Hepatocyte (in vitro differentiated cells): Measurements from ENCODE around the gene SMTNL1. TPM values are rescaled to one million over a fixed set of nuclear protein-coding genes. Genes with fewer than 3 reads are reported as not detected.
A peak's percentile ranks its signal among the peaks of the same experiment; 100 is the strongest.

Experiments used
- DNase-seq: peaks from one replicate; pipeline ENCODE4 v3.0.0-alpha.2; 2016; ENCODE audit warnings: low spot score
- H2AFZ ChIP-seq: fragments of 200-600 bp; sonication (generic); 2 replicates; pipeline ENCODE4 v1.6.0; 2016; ENCODE audit warnings: antibody characterized with exemption, mild to moderate bottlenecking
- H3K27ac ChIP-seq: fragments of 200-600 bp; sonication (generic); 2 replicates; pipeline ENCODE4 v1.5.1; 2016; ENCODE audit warnings: mild to moderate bottlenecking
- H3K27me3 ChIP-seq: fragments of 200-600 bp; sonication (generic); 2 replicates; pipeline ENCODE4 v1.6.1; 2016
- H3K36me3 ChIP-seq: fragments of 200-600 bp; sonication (generic); replicated peaks from 2 replicates; pipeline ENCODE4 v1.5.1; 2016; ENCODE audit warnings: low read depth; ENCODE audit not compliant: insufficient read depth
- H3K4me1 ChIP-seq: fragments of 200-600 bp; sonication (generic); 2 replicates; pipeline ENCODE4 v1.5.1; 2016; ENCODE audit warnings: mild to moderate bottlenecking, moderate library complexity; ENCODE audit not compliant: insufficient read depth
- H3K4me2 ChIP-seq: fragments of 200-600 bp; sonication (generic); 2 replicates; pipeline ENCODE4 v1.6.0; 2016
- H3K4me3 ChIP-seq: fragments of 200-600 bp; sonication (generic); 2 replicates; pipeline ENCODE4 v1.5.1; 2016; ENCODE audit warnings: mild to moderate bottlenecking
- H3K79me2 ChIP-seq: fragments of 200-600 bp; sonication (generic); 2 replicates; pipeline ENCODE4 v1.6.0; 2017; ENCODE audit warnings: mild to moderate bottlenecking
- H3K9me2 ChIP-seq: fragments of 200-600 bp; sonication (generic); replicated peaks from 2 replicates; pipeline ENCODE4 v1.6.0; 2017; ENCODE audit warnings: mild to moderate bottlenecking; ENCODE audit not compliant: insufficient read depth
- H3K9me3 ChIP-seq: fragments of 200-600 bp; sonication (generic); 2 replicates; pipeline ENCODE4 v1.5.1; 2016; ENCODE audit warnings: low read depth, mild to moderate bottlenecking
- H4K20me1 ChIP-seq: fragments of 200-600 bp; sonication (generic); 2 replicates; pipeline ENCODE4 v1.6.0; 2016; ENCODE audit warnings: mild to moderate bottlenecking; ENCODE audit not compliant: insufficient read depth, poor library complexity, severe bottlenecking
- EZH2 ChIP-seq: fragments of 200-600 bp; sonication (generic); IDR thresholded peaks from 2 replicates; pipeline ENCODE4 v1.6.1; 2016; ENCODE audit warnings: antibody characterized with exemption, mild to moderate bottlenecking, borderline replicate concordance
- EZH2phosphoT487 ChIP-seq: fragments of 200-600 bp; sonication (generic); IDR thresholded peaks from one replicate; pipeline ENCODE4 v1.6.1; 2018; ENCODE audit warnings: antibody characterized with exemption, mild to moderate bottlenecking, low read depth, moderate library complexity; ENCODE audit not compliant: unreplicated experiment, severe bottlenecking
- WGBS: methylation state at CpG from one replicate; pipeline ENCODE4 v1.1.6; 2016; ENCODE audit warnings: low lambda C conversion rate; ENCODE audit errors: missing lambda C conversion rate; 5-methylcytosine and 5-hydroxymethylcytosine counted together
- polyA plus RNA-seq: library from polyadenylated mRNA; unstranded; fragments of >200 nt; fragmentation: Nextera tagmentation; extraction: Ambion mirVana; gene quantifications from 2 replicates; pipeline ENCODE4 v1.2.1, GENCODE V29; 2016
- small RNA-seq: library from RNA; depleted of rRNA; stranded (forward); fragments of <200 nt; gene quantifications from one replicate; pipeline ENCODE3, GENCODE V24; 2014
- total RNA-seq: library from RNA; depleted of rRNA; stranded (reverse); fragments of >200 nt; gene quantifications from 2 replicates; pipeline ENCODE4 v1.2.3, GENCODE V29; 2014
- TF ChIP-seq, protein P1 (sequence below): fragments of 200-600 bp; sonication (generic); IDR thresholded peaks from 2 replicates; pipeline ENCODE4 v1.5.1; 2016; ENCODE audit warnings: antibody characterized with exemption, mild to moderate bottlenecking; ENCODE audit not compliant: poor library complexity

SMTNL1 gene
- total and polyA plus RNA-seq, 2 experiments from 2014 or later: not detected

DNA sequence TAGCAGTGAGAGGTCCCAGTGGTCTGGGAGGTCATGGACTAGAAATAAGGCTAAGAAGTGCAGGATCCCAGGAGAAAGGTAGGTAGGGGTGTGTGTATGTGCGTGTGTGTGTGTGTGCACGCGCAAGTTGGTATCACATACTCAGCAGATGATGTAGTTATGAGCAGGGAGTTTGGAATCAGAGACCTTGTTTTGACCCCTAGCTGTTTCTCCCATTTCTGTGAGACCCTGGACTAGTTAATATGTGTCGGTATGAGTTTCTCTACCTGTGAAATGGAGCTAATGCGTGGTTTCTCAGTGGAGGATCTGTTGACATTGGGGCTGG is 61.4 kb downstream of the SMTNL1 start:
- Histone ChIP-seq H3K4me3 (peak overlapping the region; percentile 48), H3K27me3 (no peaks in the 10 kb centered on the region), H3K79me2 (no peaks in the 10 kb centered on the region), H3K4me2 (peak overlapping the region; percentile 87), H3K27ac (peak overlapping the region; percentile 85), H3K9me3 (no peaks in the 10 kb centered on the region), H3K4me1 (peaks cover 13% of the 10 kb centered on the region), H3K9me2 (no peaks in the 10 kb centered on the region), H4K20me1 (no peaks in the 10 kb centered on the region), H2AFZ (peak overlapping the region; percentile 58), H3K36me3 (no peaks in the 10 kb centered on the region)
- TF ChIP-seq EZH2: no peak
- TF ChIP-seq, protein P1, sequence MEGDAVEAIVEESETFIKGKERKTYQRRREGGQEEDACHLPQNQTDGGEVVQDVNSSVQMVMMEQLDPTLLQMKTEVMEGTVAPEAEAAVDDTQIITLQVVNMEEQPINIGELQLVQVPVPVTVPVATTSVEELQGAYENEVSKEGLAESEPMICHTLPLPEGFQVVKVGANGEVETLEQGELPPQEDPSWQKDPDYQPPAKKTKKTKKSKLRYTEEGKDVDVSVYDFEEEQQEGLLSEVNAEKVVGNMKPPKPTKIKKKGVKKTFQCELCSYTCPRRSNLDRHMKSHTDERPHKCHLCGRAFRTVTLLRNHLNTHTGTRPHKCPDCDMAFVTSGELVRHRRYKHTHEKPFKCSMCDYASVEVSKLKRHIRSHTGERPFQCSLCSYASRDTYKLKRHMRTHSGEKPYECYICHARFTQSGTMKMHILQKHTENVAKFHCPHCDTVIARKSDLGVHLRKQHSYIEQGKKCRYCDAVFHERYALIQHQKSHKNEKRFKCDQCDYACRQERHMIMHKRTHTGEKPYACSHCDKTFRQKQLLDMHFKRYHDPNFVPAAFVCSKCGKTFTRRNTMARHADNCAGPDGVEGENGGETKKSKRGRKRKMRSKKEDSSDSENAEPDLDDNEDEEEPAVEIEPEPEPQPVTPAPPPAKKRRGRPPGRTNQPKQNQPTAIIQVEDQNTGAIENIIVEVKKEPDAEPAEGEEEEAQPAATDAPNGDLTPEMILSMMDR: no peak
- no peak for TF ChIP-seq EZH2phosphoT487
- DNase-seq: peak; percentile 19
- WGBS: 68% methylated on average over 5 of the region's 5 CpGs

DNA sequence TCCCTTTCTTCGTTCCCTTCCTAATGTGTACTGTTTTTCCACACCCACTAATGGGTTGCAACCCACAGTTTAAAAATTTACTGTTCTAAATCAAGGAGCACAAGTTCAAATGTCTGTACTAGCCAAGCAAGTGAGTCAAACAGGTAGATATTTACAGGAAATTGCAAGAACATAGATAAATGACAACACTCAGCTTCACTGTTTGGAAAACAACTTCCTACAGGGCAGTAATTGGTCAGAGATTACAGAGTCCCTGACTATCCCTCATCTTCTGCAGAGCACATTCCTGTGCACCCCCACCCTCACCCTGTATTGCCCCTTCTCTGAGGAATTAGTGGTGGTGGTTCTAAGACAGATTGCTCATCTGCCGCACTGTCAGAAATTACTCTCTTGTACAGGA is 62.0 kb downstream of the SMTNL1 start:
- Histone ChIP-seq H3K27me3 (no peaks in the 10 kb centered on the region), H3K9me2 (no peaks in the 10 kb centered on the region), H2AFZ (no peak overlapping the region), H4K20me1 (no peaks in the 10 kb centered on the region), H3K4me2 (peak overlapping the region; percentile 87), H3K4me1 (peaks cover 13% of the 10 kb centered on the region), H3K27ac (peak overlapping the region; percentile 85), H3K79me2 (no peaks in the 10 kb centered on the region), H3K9me3 (no peaks in the 10 kb centered on the region), H3K4me3 (no peak overlapping the region), H3K36me3 (no peaks in the 10 kb centered on the region)
- TF ChIP-seq EZH2phosphoT487: no peak
- TF ChIP-seq EZH2: no peak
- TF ChIP-seq, protein P1: no peak
- DNase-seq: no peak
- WGBS: 57% methylated on average over 2 of the region's 2 CpGs

Small RNA genes lying within 50 kb of the gene (small RNA-seq; reads per million reads assigned to genes)
- not detected for gene RN7SL605P

Other genes starting within 250 kb of the SMTNL1 start
- 30.7 and 54.9 TPM in 2 replicates for gene TNKS1BP1, start 212.6 kb upstream of the SMTNL1 start, total RNA-seq
- 104 and 114 TPM in 2 replicates for gene TNKS1BP1, start 212.6 kb upstream of the SMTNL1 start, polyA plus RNA-seq
- gene SSRP1, start 201.7 kb upstream of the SMTNL1 start, total RNA-seq: 64.6 and 68.6 TPM in 2 replicates
- gene SSRP1, start 201.7 kb upstream of the SMTNL1 start, polyA plus RNA-seq: 34.0 and 42.3 TPM in 2 replicates
- 0.16 TPM in 1 of 2 replicates, not detected in the other for gene P2RX3, start 199.2 kb upstream of the SMTNL1 start, total RNA-seq
- not detected in 2 replicates for gene P2RX3, start 199.2 kb upstream of the SMTNL1 start, polyA plus RNA-seq
- gene PRG3, start 156.4 kb upstream of the SMTNL1 start, total RNA-seq: not detected in 2 replicates
- not detected in 2 replicates for gene PRG3, start 156.4 kb upstream of the SMTNL1 start, polyA plus RNA-seq
- gene PRG2, start 146.9 kb upstream of the SMTNL1 start, total RNA-seq: not detected in 2 replicates
- not detected in 2 replicates for gene PRG2, start 146.9 kb upstream of the SMTNL1 start, polyA plus RNA-seq
- 10.5 and 19.3 TPM in 2 replicates for gene SLC43A3, start 110.5 kb upstream of the SMTNL1 start, total RNA-seq
- gene SLC43A3, start 110.5 kb upstream of the SMTNL1 start, polyA plus RNA-seq: 13.5 and 20.7 TPM in 2 replicates
- 1.4 and 2.4 TPM in 2 replicates for gene RTN4RL2, start 77.1 kb upstream of the SMTNL1 start, total RNA-seq
- 5.8 and 10.6 TPM in 2 replicates for gene RTN4RL2, start 77.1 kb upstream of the SMTNL1 start, polyA plus RNA-seq
- gene SLC43A1, start 21.9 kb upstream of the SMTNL1 start, total RNA-seq: 40.4 and 42.2 TPM in 2 replicates
- 23.4 and 39.5 TPM in 2 replicates for gene SLC43A1, start 21.9 kb upstream of the SMTNL1 start, polyA plus RNA-seq
- 23.3 and 31.2 TPM in 2 replicates for gene TIMM10, start 6.8 kb upstream of the SMTNL1 start, total RNA-seq
- 84.0 and 99.4 TPM in 2 replicates for gene TIMM10, start 6.8 kb upstream of the SMTNL1 start, polyA plus RNA-seq
- gene UBE2L6, start 30.1 kb downstream of the SMTNL1 start, total RNA-seq: 40.6 and 45.7 TPM in 2 replicates
- gene UBE2L6, start 30.1 kb downstream of the SMTNL1 start, polyA plus RNA-seq: 109 and 113 TPM in 2 replicates
- gene SERPING1, start 60.1 kb downstream of the SMTNL1 start, total RNA-seq: 123 and 129 TPM in 2 replicates
- gene SERPING1, start 60.1 kb downstream of the SMTNL1 start, polyA plus RNA-seq: 445 and 476 TPM in 2 replicates
- gene YPEL4, start 112.3 kb downstream of the SMTNL1 start, total RNA-seq: 0.90 and 2.8 TPM in 2 replicates
- 3.9 and 4.1 TPM in 2 replicates for gene YPEL4, start 112.3 kb downstream of the SMTNL1 start, polyA plus RNA-seq
- gene CLP1, start 120.2 kb downstream of the SMTNL1 start, total RNA-seq: 13.4 and 15.4 TPM in 2 replicates
- 9.1 and 18.5 TPM in 2 replicates for gene CLP1, start 120.2 kb downstream of the SMTNL1 start, polyA plus RNA-seq
- 41.3 and 45.7 TPM in 2 replicates for gene ZDHHC5, start 130.5 kb downstream of the SMTNL1 start, total RNA-seq
- 35.9 and 42.3 TPM in 2 replicates for gene ZDHHC5, start 130.5 kb downstream of the SMTNL1 start, polyA plus RNA-seq
- gene MED19, start 174.6 kb downstream of the SMTNL1 start, total RNA-seq: 14.5 and 15.5 TPM in 2 replicates
- gene MED19, start 174.6 kb downstream of the SMTNL1 start, polyA plus RNA-seq: 30.2 and 30.9 TPM in 2 replicates
- 81.4 and 104 TPM in 2 replicates for gene TMX2, start 175.0 kb downstream of the SMTNL1 start, total RNA-seq
- gene TMX2, start 175.0 kb downstream of the SMTNL1 start, polyA plus RNA-seq: 119 and 129 TPM in 2 replicates
- gene SELENOH, start 203.9 kb downstream of the SMTNL1 start, total RNA-seq: 127 and 135 TPM in 2 replicates
- 205 and 229 TPM in 2 replicates for gene SELENOH, start 203.9 kb downstream of the SMTNL1 start, polyA plus RNA-seq
- not detected in 2 replicates for gene BTBD18, start 214.2 kb downstream of the SMTNL1 start, total RNA-seq
- gene BTBD18, start 214.2 kb downstream of the SMTNL1 start, polyA plus RNA-seq: 0.24 and 0.39 TPM in 2 replicates
- 124 and 130 TPM in 2 replicates for gene CTNND1, start 224.2 kb downstream of the SMTNL1 start, total RNA-seq
- gene CTNND1, start 224.2 kb downstream of the SMTNL1 start, polyA plus RNA-seq: 59.4 and 65.0 TPM in 2 replicates